NCI-H446 (cell line): Measurements from ENCODE around the gene NPR3.

Experiments used
- DNase-seq, 2 experiments: peaks; one replicate each; lab custom pipeline; 2025; lab: John Stamatoyannopoulos, UW

The NPR3 gene

DNA sequence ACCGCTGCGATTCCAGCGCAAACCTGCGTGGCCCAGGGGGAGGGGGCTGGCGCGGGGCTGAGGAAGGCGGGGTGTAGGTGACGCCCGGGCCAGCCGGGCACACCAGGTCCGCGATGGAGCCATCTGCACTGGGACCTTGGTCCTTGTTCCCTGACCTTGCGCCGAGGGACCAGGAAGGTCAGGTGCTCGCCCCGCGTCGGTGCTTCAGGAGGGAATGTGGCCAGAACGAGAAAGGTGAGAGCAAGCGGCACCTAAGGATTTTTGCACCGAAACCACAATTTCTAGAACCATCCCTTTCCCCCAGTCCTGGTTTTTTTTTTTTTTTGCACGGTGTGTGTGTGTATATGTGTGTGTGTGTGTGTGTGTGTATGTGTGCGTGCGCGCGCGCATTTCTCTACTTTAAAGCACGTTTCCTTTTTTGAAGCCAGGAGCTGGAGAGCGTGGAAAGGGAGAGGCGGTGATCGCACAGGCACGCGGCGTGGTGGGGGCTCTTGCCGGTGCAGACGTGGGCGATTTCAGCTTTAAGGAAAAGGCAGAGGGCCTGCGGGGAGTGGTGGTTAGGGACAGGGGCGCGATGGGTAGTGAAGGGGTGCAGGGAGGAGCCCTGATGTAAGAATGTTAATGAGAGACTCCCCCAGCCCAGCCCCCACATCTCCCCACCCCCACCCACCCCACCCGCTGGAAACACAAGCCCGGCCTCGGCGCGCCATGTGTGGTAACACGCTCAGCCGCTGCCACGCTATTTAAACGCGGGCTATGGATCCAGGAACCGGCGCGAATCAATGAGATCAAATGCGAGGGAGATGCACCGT, at the start of gene NPR3:
NPR3 (plus strand) TSS at position 772 of the 812 bp plus-strand sequence. CDS start 456 bp downstream, outside the sequence.
- no peak for DNase-seq

DNA sequence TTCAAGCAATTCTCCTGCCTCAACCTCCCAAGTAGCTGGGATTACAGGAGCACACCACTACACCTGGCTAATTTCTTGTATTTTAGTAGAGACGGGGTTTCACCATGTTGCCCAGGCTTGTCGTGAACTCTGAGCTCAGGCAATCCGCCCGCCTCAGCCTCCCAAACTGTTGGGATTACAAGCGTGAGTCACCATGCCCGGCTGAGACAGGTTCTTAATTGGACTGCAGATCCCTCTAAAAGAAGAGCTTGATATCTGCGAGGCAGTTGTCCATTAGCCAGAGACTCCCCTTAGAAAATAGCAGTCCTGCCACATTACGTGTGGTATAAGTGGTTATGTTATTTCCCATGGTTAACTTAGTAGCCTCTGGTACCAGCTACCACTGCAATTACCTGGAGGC, 46.6 kb upstream of the NPR3 start:
- DNase-seq, result no peak

DNA sequence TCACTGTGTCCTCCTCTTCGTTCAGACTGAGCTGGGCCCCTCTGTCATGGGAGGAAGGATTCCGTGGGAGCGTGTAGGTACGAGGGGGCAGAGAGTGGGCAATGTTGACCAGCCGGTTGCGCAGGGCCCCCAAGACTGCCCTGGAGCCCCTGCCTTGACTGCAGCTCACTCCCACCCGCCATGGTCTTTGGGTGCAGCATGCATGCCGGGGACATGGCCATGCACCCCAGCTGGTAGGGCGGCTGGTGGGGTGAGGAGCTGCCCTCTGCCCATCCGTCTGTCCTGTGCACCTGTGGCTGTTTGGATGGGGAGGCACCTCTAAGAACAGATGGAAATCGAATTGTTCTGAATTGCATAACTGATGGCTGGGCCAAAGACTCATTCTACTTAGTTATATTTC, 42.6 kb upstream of the NPR3 start:
- DNase-seq, result no peak

DNA sequence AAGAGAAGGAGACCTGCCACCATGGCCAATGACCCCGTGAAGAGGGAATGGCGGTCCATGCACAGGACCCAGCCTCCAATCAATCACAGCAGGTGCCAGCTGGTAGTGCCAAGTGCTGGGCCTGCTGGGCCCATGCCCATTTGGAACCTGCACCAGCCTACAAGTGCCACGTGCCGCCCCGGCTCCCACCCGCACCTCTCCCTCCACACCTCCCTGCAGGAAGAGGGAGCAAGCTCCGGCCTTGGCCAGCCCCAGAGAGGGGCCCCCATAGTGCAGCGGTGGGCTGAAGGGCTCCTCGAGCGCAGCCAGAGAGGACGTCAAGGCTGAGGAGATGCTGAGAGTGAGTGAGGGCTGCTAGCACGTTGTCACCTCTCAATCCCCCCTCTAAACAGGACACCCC, 37.8 kb upstream of the NPR3 start:
- DNase-seq, result no peak

GRCh38 chr5:32677023-32677422, 34.1 kb upstream of the NPR3 start:
- no peak for DNase-seq

- no peak for DNase-seq
Measured at GRCh38 chr5:32678472-32678871, 32.6 kb upstream of the NPR3 start.

- DNase-seq, result no peak
Measured at GRCh38 chr5:32679218-32679617, 31.9 kb upstream of the NPR3 start.

GRCh38 chr5:32680183-32680582, 30.9 kb upstream of the NPR3 start:
- DNase-seq, result no peak

- peak in 1 of 2 experiments; percentile 44 for DNase-seq
Measured at GRCh38 chr5:32683125-32683524, 28.0 kb upstream of the NPR3 start.

DNA sequence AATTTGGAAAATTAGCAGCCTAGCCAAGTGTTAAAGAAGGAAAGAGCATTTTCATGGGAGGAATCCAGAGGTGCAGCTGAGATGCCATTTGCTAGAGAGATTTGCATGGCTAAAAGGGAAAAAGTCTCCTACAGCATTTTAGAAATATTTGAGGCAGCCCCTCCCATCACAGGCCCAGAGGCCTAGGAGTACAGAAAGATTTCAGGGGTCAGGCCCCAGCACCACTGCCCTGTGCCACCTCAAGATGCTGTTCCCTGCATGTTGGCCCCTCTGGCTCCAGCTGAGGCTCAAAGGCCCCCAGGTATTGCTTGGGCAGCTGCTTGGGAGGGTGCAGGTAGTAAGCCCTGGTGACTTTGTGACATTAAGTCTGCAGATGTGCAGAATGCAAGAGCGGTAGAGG, 26.9 kb upstream of the NPR3 start:
- no peak for DNase-seq

DNA sequence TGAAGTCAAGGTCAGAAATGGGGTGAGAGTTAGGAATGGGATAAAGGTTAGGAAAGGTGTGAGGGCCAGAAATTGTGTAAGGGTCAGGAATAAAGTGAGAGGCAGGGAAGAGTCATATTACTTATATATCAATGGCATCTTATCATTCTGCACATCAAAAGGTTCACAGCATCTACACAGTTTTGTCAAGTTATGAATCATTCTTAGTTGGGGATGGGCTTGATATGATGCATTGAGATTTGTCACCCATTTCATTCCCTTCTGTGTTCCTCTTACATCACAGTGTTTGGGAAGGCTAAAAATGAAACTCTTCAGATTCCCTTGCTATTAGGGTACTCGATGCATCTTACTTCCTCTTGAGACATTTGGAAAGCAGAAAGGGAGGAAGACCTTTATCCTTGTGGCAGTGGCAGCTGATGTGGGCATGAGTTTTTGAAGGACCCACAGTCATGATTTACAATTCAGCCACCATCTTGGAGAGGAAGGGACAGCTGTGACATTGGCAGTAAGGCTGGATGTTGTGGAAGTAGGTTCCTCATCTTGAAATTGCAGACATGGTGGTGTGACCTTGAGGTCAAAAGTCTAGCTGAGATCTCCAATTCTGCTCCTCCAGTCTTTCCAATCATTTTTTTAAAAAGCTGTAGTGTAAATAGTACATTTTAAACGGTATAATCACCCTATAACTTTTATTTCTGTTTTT, 24.2 kb upstream of the NPR3 start:
- no peak for DNase-seq

DNA sequence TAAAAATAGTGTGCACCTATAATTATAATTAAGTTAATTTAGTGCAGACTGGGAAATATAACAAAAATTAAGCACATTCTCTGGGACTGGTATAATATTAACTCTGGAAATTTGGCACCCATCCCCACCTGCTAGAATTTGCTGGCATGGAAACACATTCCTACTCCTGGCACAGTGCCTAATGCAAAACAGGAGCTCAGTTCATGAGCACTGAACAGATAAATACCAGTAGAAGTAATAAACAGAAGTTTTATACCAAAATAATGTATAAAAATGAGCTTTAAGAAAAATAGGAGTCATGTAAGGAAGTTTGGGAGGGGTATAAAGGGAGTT, 23.7 kb upstream of the NPR3 start:
- peak; percentile 41 to 80 for DNase-seq

- DNase-seq, result peak in 1 of 2 experiments; percentile 35
Measured at GRCh38 chr5:32690153-32690552, 21.0 kb upstream of the NPR3 start.

- DNase-seq, result no peak
Measured at GRCh38 chr5:32690666-32691065, 20.5 kb upstream of the NPR3 start.

- no peak for DNase-seq
Measured at GRCh38 chr5:32692036-32692746, 18.9 kb upstream of the NPR3 start.

- DNase-seq, result no peak
Measured at GRCh38 chr5:32703957-32704356, 7.2 kb upstream of the NPR3 start.

DNA sequence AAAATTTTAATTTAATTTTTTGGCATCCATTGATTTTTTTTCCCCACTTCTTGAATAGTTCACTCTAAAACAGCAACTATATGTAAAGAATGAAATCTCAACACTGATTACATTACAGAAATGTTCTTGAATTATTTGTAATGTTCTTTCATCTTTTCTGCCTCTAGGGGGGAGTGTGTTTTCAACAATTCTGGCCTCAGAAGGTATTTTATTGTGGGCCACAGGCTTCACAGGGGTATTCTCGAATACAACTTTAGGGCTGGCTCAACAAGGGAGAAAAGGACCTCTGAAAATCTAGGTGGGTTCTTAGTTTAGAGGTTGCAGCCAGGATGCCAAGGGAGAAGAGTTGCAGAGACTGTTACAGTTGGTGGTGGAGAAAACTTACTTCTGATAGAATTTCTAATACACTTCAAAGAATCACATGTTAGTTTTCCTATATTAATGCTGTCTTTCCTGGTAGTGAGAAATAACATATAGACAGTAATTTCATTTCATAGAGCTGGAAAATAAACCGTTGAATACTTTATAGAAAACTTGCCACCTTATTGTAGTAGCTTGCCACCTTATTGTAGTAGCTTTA, 3.6 kb upstream of the NPR3 start:
- peak in 1 of 2 experiments; percentile 20 for DNase-seq

DNA sequence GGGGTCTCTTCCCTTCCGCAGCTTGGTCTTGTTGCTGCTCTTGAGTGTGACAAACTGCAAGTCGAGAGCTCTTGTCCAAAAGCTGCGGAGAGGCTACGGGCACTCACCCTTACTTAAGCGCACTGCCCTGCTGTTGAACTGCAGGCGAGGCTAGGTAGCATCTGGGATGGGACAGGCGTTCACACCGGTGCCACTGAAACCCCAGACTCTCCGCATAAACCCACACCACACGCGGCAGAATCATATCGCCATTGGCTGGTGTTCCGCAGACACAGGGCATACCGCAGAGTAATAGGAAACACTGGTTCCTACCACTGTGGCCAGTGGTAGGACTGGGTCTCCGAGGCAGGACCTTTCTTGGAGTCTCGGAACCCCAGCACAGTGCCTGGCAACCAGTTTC, 2.2 kb upstream of the NPR3 start:
- no peak for DNase-seq

DNA sequence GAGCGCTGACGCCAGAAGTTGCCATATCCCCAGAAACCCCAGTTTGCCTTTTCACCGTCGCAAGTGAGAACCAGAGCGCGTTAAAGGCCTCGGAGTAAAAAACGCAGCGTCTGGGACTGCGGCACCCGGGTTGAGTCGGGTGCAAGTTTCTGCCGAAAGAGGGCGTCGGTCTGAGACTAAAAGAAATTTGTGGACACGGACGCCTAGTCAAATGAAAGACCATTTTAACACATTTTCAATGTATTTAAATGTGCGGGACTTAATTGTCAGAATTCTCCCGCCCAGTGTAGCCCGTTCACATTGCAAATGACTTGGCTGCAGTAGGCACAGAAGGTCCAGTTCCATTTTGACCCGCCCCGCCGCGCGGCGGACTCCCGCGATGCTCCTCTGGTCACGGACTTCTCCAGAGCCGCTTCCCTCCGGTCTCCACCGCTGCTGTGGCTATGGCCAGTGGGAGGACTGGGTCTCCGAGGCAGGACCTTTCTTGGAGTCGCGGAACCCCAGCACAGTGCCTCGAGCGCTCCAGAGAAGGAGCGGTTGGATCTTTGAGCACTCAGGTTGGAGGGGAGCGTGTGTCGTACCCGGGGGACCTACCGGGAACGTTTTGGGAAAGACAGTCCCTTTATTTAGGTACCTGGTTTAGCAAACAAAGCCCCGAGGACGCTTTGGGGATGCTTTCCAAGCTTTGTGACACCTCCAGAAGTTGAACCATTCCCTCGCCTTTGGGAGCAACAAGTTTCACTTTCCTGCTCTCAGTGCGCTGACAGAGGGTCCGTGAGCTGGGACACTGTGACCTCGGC, 1.2 kb upstream of the NPR3 start:
- DNase-seq, result peak in 1 of 2 experiments; percentile 54

- no peak for DNase-seq
Measured at GRCh38 chr5:32711362-32711680, 200 bp downstream of the NPR3 start.

DNA sequence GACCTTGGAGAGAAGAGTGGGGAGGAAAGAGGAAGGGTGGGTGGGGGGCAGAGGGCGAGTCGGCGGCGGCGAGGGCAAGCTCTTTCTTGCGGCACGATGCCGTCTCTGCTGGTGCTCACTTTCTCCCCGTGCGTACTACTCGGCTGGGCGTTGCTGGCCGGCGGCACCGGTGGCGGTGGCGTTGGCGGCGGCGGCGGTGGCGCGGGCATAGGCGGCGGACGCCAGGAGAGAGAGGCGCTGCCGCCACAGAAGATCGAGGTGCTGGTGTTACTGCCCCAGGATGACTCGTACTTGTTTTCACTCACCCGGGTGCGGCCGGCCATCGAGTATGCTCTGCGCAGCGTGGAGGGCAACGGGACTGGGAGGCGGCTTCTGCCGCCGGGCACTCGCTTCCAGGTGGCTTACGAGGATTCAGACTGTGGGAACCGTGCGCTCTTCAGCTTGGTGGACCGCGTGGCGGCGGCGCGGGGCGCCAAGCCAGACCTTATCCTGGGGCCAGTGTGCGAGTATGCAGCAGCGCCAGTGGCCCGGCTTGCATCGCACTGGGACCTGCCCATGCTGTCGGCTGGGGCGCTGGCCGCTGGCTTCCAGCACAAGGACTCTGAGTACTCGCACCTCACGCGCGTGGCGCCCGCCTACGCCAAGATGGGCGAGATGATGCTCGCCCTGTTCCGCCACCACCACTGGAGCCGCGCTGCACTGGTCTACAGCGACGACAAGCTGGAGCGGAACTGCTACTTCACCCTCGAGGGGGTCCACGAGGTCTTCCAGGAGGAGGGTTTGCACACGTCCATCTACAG, 760 bp downstream of the NPR3 start:
- DNase-seq, result no peak
